WI38 (cell line): ENCODE measurements around the gene PSMG2.

Experiments
- H3K4me3 ChIP-seq: 2 replicates; pipeline ENCODE4 v1.5.1; 2011; ENCODE audit warnings: low read depth, mild to moderate bottlenecking, control low read depth, low read length
- TF ChIP-seq, protein P1 (sequence below): IDR thresholded peaks from 2 replicates; pipeline ENCODE4 v1.5.1; 2012; ENCODE audit warnings: low read depth, mild to moderate bottlenecking, control low read depth, low read length

The PSMG2 gene

DNA sequence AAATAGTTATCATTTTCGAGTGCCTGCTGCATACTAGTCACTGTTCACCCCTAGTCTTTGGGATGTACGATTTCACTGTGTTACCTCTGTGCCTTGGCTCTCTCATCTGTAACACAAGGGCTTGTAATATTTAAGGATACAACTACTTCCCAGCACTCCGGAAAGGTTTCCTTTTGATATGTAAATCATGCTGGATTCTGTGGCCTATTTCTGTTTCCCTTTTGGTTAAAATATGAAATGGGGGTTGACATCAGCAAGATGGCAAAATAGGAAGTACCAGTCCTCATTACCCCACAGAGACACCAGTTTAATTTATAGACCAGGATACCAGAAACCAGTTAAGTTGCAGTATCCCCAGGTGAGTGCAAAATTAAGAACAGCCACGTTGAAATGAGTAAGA, 23.5 kb downstream of the PSMG2 start:
- no peak overlapping the region for H3K4me3 ChIP-seq
- TF ChIP-seq, protein P1, sequence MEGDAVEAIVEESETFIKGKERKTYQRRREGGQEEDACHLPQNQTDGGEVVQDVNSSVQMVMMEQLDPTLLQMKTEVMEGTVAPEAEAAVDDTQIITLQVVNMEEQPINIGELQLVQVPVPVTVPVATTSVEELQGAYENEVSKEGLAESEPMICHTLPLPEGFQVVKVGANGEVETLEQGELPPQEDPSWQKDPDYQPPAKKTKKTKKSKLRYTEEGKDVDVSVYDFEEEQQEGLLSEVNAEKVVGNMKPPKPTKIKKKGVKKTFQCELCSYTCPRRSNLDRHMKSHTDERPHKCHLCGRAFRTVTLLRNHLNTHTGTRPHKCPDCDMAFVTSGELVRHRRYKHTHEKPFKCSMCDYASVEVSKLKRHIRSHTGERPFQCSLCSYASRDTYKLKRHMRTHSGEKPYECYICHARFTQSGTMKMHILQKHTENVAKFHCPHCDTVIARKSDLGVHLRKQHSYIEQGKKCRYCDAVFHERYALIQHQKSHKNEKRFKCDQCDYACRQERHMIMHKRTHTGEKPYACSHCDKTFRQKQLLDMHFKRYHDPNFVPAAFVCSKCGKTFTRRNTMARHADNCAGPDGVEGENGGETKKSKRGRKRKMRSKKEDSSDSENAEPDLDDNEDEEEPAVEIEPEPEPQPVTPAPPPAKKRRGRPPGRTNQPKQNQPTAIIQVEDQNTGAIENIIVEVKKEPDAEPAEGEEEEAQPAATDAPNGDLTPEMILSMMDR, result no peak

DNA sequence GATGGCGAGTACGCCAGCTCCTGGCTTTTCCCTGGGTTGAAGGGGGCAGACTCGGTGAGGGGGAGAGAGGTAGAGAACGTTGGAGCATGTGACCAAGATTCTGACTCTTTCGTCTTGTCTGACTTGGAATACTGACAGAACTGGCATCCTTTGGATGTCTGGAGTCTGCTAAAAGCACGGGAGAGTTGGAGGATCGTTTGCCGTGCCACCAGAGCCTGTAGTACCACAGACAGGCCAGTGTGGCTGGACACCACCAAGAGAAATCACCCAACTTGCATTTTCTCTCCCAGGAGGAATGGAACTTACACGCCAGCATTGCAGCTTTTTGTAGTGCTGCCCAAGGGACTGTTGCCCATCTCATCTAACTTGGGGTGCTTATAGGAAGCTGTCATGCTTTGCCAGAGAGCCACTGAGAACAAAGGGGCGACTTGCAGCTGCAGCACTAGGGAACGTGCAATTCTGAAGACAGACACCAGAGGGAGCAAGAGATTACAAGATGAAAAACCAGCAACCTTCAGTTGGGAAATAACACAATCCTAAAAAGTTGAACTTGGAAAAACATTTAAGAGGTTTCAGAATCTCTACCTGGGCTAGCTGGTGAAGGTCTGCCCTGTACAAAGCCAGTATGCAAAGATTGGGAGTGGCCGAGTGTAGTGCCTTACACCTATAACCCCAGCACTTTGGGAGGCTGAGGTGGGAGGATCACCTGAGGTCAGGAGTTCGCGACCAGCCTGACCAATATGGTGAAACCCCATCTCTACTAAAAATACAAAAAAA, 24.1 kb downstream of the PSMG2 start:
- TF ChIP-seq, protein P1, result peak; percentile 88
- no peak overlapping the region for H3K4me3 ChIP-seq

DNA sequence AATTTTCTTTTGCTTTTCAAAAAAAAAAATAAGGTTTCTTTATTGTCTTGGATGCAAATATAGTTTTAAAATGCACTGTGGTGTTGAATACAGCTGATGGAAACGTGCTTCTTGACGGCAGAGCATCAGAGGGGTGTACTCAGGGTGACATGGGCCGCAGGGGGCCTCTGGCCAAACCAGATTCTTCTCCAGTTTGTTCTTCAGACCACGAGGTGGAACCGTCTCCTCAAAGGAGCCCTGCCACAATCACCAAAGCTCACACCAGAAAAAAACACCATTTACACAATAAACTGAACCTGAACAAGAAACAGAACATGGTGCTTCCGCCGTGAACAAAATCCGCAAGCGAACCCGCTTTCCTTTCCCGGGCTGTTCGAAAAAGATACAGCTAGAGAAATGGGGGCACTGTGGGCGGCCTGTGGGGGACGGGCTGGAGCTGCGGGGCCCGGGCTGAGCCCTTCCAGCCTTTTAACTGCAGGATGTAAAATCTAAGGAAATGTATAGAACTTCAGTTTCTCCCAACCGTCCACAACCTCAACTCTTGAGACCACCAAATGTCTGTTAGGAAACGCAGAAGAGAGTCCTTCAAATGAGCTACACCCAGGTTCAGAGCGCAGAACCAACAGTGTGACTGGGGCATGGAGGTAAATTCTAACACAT, 34.5 kb downstream of the PSMG2 start:
- TF ChIP-seq, protein P1, result no peak

DNA sequence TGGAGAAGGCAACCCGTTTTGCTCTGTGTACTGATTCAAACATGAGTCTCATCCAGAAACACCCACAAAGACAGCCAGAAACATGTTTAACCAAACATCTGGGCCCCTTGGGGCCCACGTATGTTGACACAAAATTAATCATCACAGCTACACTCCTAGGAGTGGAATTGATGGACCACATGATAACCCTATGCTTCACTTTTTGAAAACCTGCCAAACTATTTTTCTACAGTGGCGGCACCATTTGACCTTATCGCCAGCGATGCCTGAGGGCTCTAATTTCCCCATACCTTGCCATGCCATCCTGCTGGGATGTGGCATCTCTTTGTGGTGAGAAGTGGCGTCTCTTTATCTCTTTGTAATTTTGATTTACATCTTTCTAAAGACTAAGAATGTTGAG, 38.5 kb downstream of the PSMG2 start:
- no peak overlapping the region for H3K4me3 ChIP-seq
- TF ChIP-seq, protein P1, result no peak

More for the DNA sequence above, 34.5 kb downstream of the PSMG2 start:
- no peak overlapping the region for H3K4me3 ChIP-seq

DNA sequence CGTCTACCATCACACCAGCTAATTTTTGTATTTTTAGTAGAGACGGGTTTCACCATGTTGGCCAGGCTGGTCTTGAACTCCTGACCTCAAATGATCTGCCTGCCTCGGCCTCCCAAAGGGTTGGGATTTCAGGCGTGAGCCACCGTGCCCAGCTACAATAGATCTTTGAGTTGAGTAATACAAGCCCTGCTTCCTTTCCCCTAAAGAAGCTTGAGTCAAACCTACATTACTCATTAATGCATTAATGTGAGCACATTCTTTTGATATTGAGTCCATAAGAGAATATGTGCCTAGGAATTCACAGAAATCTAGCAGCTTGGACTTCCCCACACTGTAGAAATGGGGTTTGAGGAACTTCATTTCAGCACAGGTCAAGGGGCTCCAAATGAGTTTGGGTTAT, 39.6 kb downstream of the PSMG2 start:
- TF ChIP-seq, protein P1, result no peak
- H3K4me3 ChIP-seq, result no peak overlapping the region

DNA sequence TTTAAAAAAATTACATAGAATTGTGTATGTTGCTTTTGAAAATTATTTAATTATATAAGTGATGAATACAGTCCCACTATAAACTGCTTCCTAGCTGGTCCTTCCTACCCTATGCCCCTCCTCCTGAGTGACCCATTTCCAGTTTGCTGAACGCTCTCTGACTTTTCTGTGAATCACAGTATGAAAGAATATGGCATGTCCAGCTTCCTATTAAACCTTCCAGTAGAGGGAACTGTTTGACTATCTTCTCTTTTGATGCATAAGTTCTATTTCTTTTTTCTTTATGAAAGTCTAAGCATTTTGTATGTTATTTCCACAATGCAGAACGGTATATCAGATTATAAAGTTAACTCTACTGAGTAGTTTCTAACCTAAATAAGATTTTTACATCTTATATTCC, 41.3 kb downstream of the PSMG2 start:
- TF ChIP-seq, protein P1, result peak; percentile 26; the same call in 1 of the 2 replicates

More for the DNA sequence above, 41.3 kb downstream of the PSMG2 start:
- no peak overlapping the region for H3K4me3 ChIP-seq
